HepG2 (cell line): ENCODE data around the gene UQCRC1. TPM values are rescaled to one million over a fixed set of nuclear protein-coding genes. Genes with fewer than 3 reads are reported as not detected.

ENCODE experiments used
- ATAC-seq: fragments of 200-7000 bp; cut with Tn5 transposase; 3 replicates; pipeline ENCODE4 v1.9.1; 2020; ENCODE audit warnings: mild to moderate bottlenecking, moderate library complexity
- Bru-seq: library from RNA; stranded (reverse); fragments of 400-500 nt; gene quantifications from one replicate; lab custom pipeline; 2021; lab: Mats Ljungman, UMichigan
- BruChase-seq, 2 experiments: library from RNA; stranded (reverse); fragments of 400-500 nt; gene quantifications; one replicate each; lab custom pipeline; 2021; lab: Mats Ljungman, UMichigan
- BruUV-seq: library from RNA; stranded (reverse); fragments of 400-500 nt; replicated peaks from 2 replicates; lab custom pipeline; 2021; lab: Mats Ljungman, UMichigan
- CTCF ChIA-PET: fragments of 300-600 bp; formaldehyde crosslinking; extraction: SDS; loops from one replicate; lab custom pipeline; 2021; ENCODE audit warnings: low total read pairs, inconsistent platforms, low intra/inter-chr PET ratio; lab: Yijun Ruan, JAX
- POLR2A ChIA-PET: fragments of 350-600 bp; sonication (Branson Sonifier 250); formaldehyde crosslinking; loops from one replicate; lab custom pipeline; 2020; ENCODE audit warnings: antibody characterized with exemption, inconsistent platforms; lab: Yijun Ruan, JAX
- DNase-seq: peaks from one replicate; pipeline ENCODE4 v3.0.0-alpha.2; 2015; ENCODE audit warnings: low spot score
- FAIRE-seq: peaks from 3 replicates; lab custom pipeline; 2011; peaks lifted over from hg19 to GRCh38; lab: Jason Lieb, UNC
- H2AFZ ChIP-seq: one replicate; pipeline ENCODE4 v1.6.1; 2011; ENCODE audit warnings: low read length, inconsistent platforms
- H3K27ac ChIP-seq: fragments of 300-600 bp; 3 replicates; pipeline ENCODE4 v1.8.0; 2011; ENCODE audit warnings: mixed run types, mild to moderate bottlenecking, mixed read lengths, low read length, inconsistent platforms; ENCODE audit not compliant: insufficient read depth; ENCODE audit errors: extremely low read length
- H3K27me3 ChIP-seq, 2 experiments: fragments of 200-600 bp in 1 of 2; 2 replicates in 1 of 2; 3 replicates in 1 of 2; pipeline versions ENCODE4 v1.6.0 to v1.8.0; 2011; ENCODE audit warnings: low read length in 2 of 2, mild to moderate bottlenecking in 2 of 2, moderate library complexity in 2 of 2, inconsistent platforms in 1 of 2; ENCODE audit not compliant: insufficient read depth in 2 of 2, control insufficient read depth in 1 of 2
- H3K36me3 ChIP-seq, 2 experiments: fragments of 200-600 bp in 1 of 2; replicated peaks in 1 of 2; 2 replicates in 1 of 2; 3 replicates in 1 of 2; pipeline versions ENCODE4 v1.5.1 to v1.8.0; 2011; ENCODE audit warnings: low read length in 2 of 2, inconsistent platforms in 1 of 2; ENCODE audit not compliant: insufficient read depth in 2 of 2, control insufficient read depth in 1 of 2
- H3K4me1 ChIP-seq: 2 replicates; pipeline ENCODE4 v1.5.1; 2012; ENCODE audit warnings: low read length, inconsistent platforms; ENCODE audit not compliant: insufficient read depth
- H3K4me2 ChIP-seq: 2 replicates; pipeline ENCODE4 v1.6.0; 2011; ENCODE audit warnings: low read depth, low read length, inconsistent platforms
- H3K4me3 ChIP-seq, 3 experiments: fragments of 200-600 bp in 1 of 3; sonication (generic), shearing (Covaris generic) in 1 of 3; replicated peaks in 1 of 3; 2 replicates each; pipeline ENCODE4 v1.5.1; 2011 to 2016; ENCODE audit warnings: low read length in 3 of 3, inconsistent platforms in 2 of 3, low read depth in 2 of 3, mild to moderate bottlenecking in 2 of 3, control low read depth in 1 of 3, mixed read lengths in 1 of 3; ENCODE audit not compliant: insufficient read depth in 1 of 3
- H3K79me2 ChIP-seq: one replicate; pipeline ENCODE4 v1.6.1; 2011; ENCODE audit warnings: low read length, inconsistent platforms; ENCODE audit not compliant: insufficient read depth
- H3K9ac ChIP-seq: 2 replicates; pipeline ENCODE4 v1.6.0; 2011; ENCODE audit warnings: mild to moderate bottlenecking, low read depth, low read length, inconsistent platforms; ENCODE audit not compliant: insufficient read depth
- H3K9me3 ChIP-seq: 2 replicates; pipeline ENCODE4 v1.5.1; 2012; ENCODE audit warnings: mild to moderate bottlenecking, low read length
- H4K20me1 ChIP-seq: 2 replicates; pipeline ENCODE4 v1.6.0; 2011; ENCODE audit warnings: inconsistent platforms, mild to moderate bottlenecking, low read length, moderate library complexity; ENCODE audit not compliant: insufficient read depth
- ETV6 ChIP-seq: sonication (generic); formaldehyde crosslinking; conservative IDR thresholded peaks from 2 replicates; pipeline ENCODE4 v1.4.0; 2020; ENCODE audit warnings: missing genetic modification reagents
- MTA1 ChIP-seq: sonication (generic); formaldehyde crosslinking; IDR thresholded peaks from 2 replicates; pipeline ENCODE4 v1.4.0; 2020; ENCODE audit warnings: missing genetic modification reagents, mild to moderate bottlenecking, borderline replicate concordance
- MTF1 ChIP-seq: sonication (generic); formaldehyde crosslinking; IDR thresholded peaks from 2 replicates; pipeline ENCODE4 v1.5.0; 2020; ENCODE audit warnings: missing genetic modification reagents
- PTBP1 ChIP-seq: fragments of 200-400 bp; formaldehyde crosslinking; IDR thresholded peaks from 2 replicates; pipeline ENCODE4 v1.6.1; 2018; ENCODE audit warnings: low read length, low read depth; ENCODE audit not compliant: poor library complexity, severe bottlenecking
- SOX13 ChIP-seq, 3 experiments: fragments of 450-650 bp in 1 of 3; sonication (generic) in 1 of 3; formaldehyde crosslinking in 1 of 3; IDR thresholded peaks in 2 of 3; conservative IDR thresholded peaks in 1 of 3; 2 replicates each; pipeline versions ENCODE4 v1.5.0 to v1.6.1; 2016 to 2020; ENCODE audit warnings: antibody characterized with exemption in 1 of 3, mild to moderate bottlenecking in 1 of 3, missing compliant biosample characterization in 1 of 3, missing genetic modification reagents in 1 of 3, moderate library complexity in 1 of 3
- THAP11 ChIP-seq: IDR thresholded peaks from 2 replicates; pipeline ENCODE4 v1.6.1; 2016; ENCODE audit warnings: missing biosample characterization, missing genetic modification reagents
- ZKSCAN1 ChIP-seq: fragments of 150-350 bp; IDR thresholded peaks from 2 replicates; pipeline ENCODE4 v1.6.1; 2014; ENCODE audit warnings: low read length
- ZNF878 ChIP-seq: sonication (generic); formaldehyde crosslinking; IDR thresholded peaks from 2 replicates; pipeline ENCODE4 v1.8.1; 2023; ENCODE audit warnings: mild to moderate bottlenecking, missing genetic modification reagents, moderate library complexity
- WGBS: methylation state at CpG from one replicate; pipeline ENCODE4 v1.1.6; 2017; ENCODE audit warnings: low lambda C conversion rate; 5-methylcytosine and 5-hydroxymethylcytosine counted together
- in situ Hi-C: cut with HindIII; loops from 2 replicates; pipeline ENCODE4 v1.10.0; 2017; ENCODE audit warnings: low pct_unique_long_range_greater_than_20kb; ENCODE audit not compliant: extremely low pct_ligation_motif_present
- intact Hi-C: fragments of 100-400 bp; cut with micrococcal nuclease; formaldehyde crosslinking; loops from one replicate; pipeline ENCODE4 v1.10.0; 2022; ENCODE audit not compliant: unreplicated experiment
- long read RNA-seq, 2 experiments: library from RNA in 1 of 2; library from polyadenylated mRNA in 1 of 2; stranded (forward) in 1 of 2; unstranded in 1 of 2; transcript quantifications; one replicate each; pipeline ENCODE4 v2.0.0, GENCODE V29; 2019 to 2022
- polyA minus RNA-seq, 3 experiments: library from RNA; depleted of rRNA, polyadenylated mRNA; stranded (reverse); fragments of >200 nt; gene quantifications; 2 replicates each; pipeline ENCODE4 v1.2.3, GENCODE V29; 2011; ENCODE audit warnings: low replicate concordance in 1 of 3
- polyA plus RNA-seq, 8 experiments: library from polyadenylated mRNA; depleted of rRNA in 3 of 8; stranded (reverse) in 7 of 8; unstranded in 1 of 8; fragments of >200 nt; fragmentation: Illumina TruSeq in 4 of 8; extraction: Trizol in 4 of 8; gene quantifications; 2 replicates each; pipeline versions ENCODE4 v1.2.1 to v1.2.3, GENCODE V29; 2011 to 2016; ENCODE audit warnings: low read depth in 4 of 8, missing spikeins in 1 of 8, mixed read lengths in 1 of 8; ENCODE audit not compliant: insufficient read depth in 1 of 8
- total RNA-seq, 5 experiments: library from RNA; depleted of rRNA; stranded (reverse); fragments of >200 nt; fragmentation: Illumina TruSeq; extraction: Trizol; gene quantifications; 2 replicates each; pipeline ENCODE4 v1.2.3, GENCODE V29; 2016; ENCODE audit warnings: low read depth in 1 of 5
- TF ChIP-seq, protein P1 (sequence below): IDR thresholded peaks from 2 replicates; pipeline ENCODE4 v1.6.1; 2012; ENCODE audit warnings: low read length, improper control_type of control experiment
- TF ChIP-seq, protein P2 (sequence below): sonication (generic); formaldehyde crosslinking; IDR thresholded peaks from 2 replicates; pipeline ENCODE4 v1.4.0; 2020; ENCODE audit warnings: missing genetic modification reagents

Gene UQCRC1
- total RNA-seq (2016; rRNA removed; fragmentation: Illumina TruSeq; extraction: Trizol) (273 and 316 TPM in 2 replicates), polyA plus RNA-seq (2011; rRNA removed) (680 and 772 TPM in 2 replicates), polyA minus RNA-seq (2011; rRNA and poly(A)+ RNA removed; ENCODE audit: low replicate concordance) (1,601 and 2,541 TPM in 2 replicates), Bru-seq, nascent RNA (percentile 78 among the genes with signal in this experiment), BruChase-seq, experiment 1, labeled RNA remaining after a 6-hour chase (percentile 89 among the genes with signal in this experiment), BruChase-seq, experiment 2, labeled RNA remaining after a 2-hour chase (percentile 80 among the genes with signal in this experiment)
- total RNA-seq (2016; cell fraction: cytosol; rRNA removed; fragmentation: Illumina TruSeq; extraction: Trizol; ENCODE audit: low read depth): 111 and 125 TPM in 2 replicates
- 277 and 308 TPM in 2 replicates for total RNA-seq (2016; cell fraction: insoluble cytoplasmic fraction; rRNA removed; fragmentation: Illumina TruSeq; extraction: Trizol)
- total RNA-seq (2016; cell fraction: membrane; rRNA removed; fragmentation: Illumina TruSeq; extraction: Trizol): 130 and 146 TPM in 2 replicates
- total RNA-seq (2016; cell fraction: nucleus; rRNA removed; fragmentation: Illumina TruSeq; extraction: Trizol): 180 and 194 TPM in 2 replicates
- 928 and 1,184 TPM in 2 replicates for polyA plus RNA-seq (2011; cell fraction: cytosol; rRNA removed)
- 761 and 810 TPM in 2 replicates for polyA plus RNA-seq (2011; cell fraction: nucleus; rRNA removed)
- 354 and 462 TPM in 2 replicates for polyA plus RNA-seq (2012)
- polyA plus RNA-seq (2016; cell fraction: cytosol; fragmentation: Illumina TruSeq; extraction: Trizol; ENCODE audit: low read depth): 101 and 102 TPM in 2 replicates
- 253 and 261 TPM in 2 replicates for polyA plus RNA-seq (2016; cell fraction: insoluble cytoplasmic fraction; fragmentation: Illumina TruSeq; extraction: Trizol; ENCODE audit: low read depth)
- 99.7 and 108 TPM in 2 replicates for polyA plus RNA-seq (2016; cell fraction: membrane; fragmentation: Illumina TruSeq; extraction: Trizol; ENCODE audit: low read depth)
- polyA plus RNA-seq (2016; cell fraction: nucleus; fragmentation: Illumina TruSeq; extraction: Trizol; ENCODE audit: insufficient read depth, low read depth): 230 and 250 TPM in 2 replicates
- 429 and 449 TPM in 2 replicates for polyA minus RNA-seq (2011; cell fraction: cytosol; rRNA and poly(A)+ RNA removed)
- polyA minus RNA-seq (2011; cell fraction: nucleus; rRNA and poly(A)+ RNA removed): 214 and 290 TPM in 2 replicates
- long read RNA-seq, experiment 1, transcript UQCRC1-201 (13 exons, 1,985 nt): major isoform, 967 of 1,110 reads
- long read RNA-seq, experiment 1, partial matches to known transcripts: 82 of 1,110 reads
- long read RNA-seq, experiment 1, other reads (novel, unspliced or antisense): 61 of 1,110 reads
- long read RNA-seq, experiment 2, transcript UQCRC1-201 (13 exons, 1,985 nt): major isoform, 425 of 651 reads
- long read RNA-seq, experiment 2, partial matches to known transcripts: 151 of 651 reads
- long read RNA-seq, experiment 2, other reads (novel, unspliced or antisense): 75 of 651 reads

DNA sequence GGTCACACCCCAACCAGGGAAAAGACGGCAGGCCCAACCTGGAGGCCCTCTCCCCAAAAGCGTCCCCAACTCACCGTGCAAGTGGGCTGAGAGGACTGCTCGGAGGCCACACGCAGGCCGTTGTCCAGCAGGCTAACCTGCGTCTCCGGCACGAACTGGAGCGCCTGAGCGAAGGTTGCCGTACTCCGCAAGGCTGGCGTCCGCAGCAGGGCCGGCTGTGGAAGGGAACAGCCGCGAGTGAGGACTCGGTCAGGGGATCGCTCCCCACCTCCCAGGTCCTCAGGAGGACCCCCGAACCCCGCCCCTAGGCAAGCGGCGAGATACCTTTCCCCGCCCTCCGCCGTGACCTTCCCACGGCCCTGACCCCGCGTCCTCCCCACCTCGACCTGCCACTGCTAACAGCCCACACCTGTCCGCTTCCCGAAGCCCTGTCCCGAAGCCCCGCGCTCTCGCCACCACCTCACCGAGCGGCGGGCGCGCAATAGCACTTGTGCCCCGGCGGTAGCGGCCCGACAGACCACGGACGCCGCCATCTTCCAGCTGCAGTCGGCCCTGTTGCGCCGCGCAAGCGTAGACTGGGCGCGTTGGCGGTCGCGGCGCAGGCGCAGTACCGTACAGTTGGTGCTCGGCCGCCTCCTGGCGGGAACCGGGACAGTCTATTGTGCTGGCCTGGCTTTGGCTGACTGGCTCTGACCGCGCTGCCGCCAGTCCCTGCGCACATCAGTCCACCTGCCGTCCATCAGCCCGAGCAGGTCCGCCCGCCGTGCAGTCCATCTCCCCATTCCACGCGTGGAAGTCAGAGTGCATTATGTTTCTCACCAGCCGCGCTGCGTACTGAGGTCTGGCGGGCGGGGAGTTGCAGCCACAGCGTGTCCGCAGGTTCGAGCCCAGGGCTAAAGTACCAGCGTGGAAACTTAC lies at the start of gene UQCRC1:
Gene UQCRC1, minus strand, starts transcription at position 559 of the 918 bp plus-strand sequence. Its CDS starts 26 bp downstream, at position 533.
- DNase-seq: peak; percentile 85
- 11% methylated on average over 13 of the region's 86 CpGs for WGBS
- ChIA-PET CTCF (interaction anchor here (0.7 to 1.7 kb wide), 2 partner anchors 26 to 51 kb away, joined by 4 to 13 read pairs; partner anchors contain the start of gene SLC26A6), POLR2A (interaction anchor here (0.6 to 1.7 kb wide), 12 partner anchors 9 to 170 kb away, joined by 3 to 30 read pairs (median 4); partner anchors contain the start of genes CCDC51, CELSR3, PFKFB4 and SLC26A6)
- peak within 1 kb of the TSS; percentile 91 for H3K9ac ChIP-seq
- H3K9me3 ChIP-seq: no peaks in the 10 kb centered on the region
- intact Hi-C loops (loop anchor here (2.0 kb wide), 1 partner anchor 25 kb away; the partner anchor contains the start of gene SLC26A6), in situ Hi-C loops (no loop called here)
- peak; percentile 98 for ATAC-seq
- H4K20me1 ChIP-seq: peaks cover 2% of the 10 kb centered on the region; the same call in 1 of the 2 replicates
- peaks cover 58% of the 10 kb centered on the region for H3K4me1 ChIP-seq
- no peaks in the 10 kb centered on the region; a peak in 1 of 5 replicates for H3K27me3 ChIP-seq
- H3K4me2 ChIP-seq: peak within 1 kb of the TSS; percentile 82
- peaks cover 22% of the 10 kb centered on the region for H3K79me2 ChIP-seq
- BruUV-seq: no TSS peak
- peak; percentile 40 for FAIRE-seq
- H3K27ac ChIP-seq: peak within 1 kb of the TSS; percentile 68
- peaks cover 13 to 26% of the 10 kb centered on the region in 2 experiments for H3K36me3 ChIP-seq
- peak within 1 kb of the TSS; percentile 77 to 98 (median 96) for H3K4me3 ChIP-seq
- no peak within 1 kb of the TSS for H2AFZ ChIP-seq
- no peak for TF ChIP-seq SOX13 (IDR thresholded peaks at IDR 0.05)
- TF ChIP-seq SOX13 (CRISPR knock-in tag; conservative IDR thresholded peaks at IDR 0.05 in 1 of 2, IDR thresholded peaks at IDR 0.05 in 1 of 2): peak in 1 of 2 experiments; percentile 52; a peak in 2 of 4 replicates
- peak; percentile 82; the same call in 1 of the 2 replicates for TF ChIP-seq MTA1
- TF ChIP-seq, protein P1, sequence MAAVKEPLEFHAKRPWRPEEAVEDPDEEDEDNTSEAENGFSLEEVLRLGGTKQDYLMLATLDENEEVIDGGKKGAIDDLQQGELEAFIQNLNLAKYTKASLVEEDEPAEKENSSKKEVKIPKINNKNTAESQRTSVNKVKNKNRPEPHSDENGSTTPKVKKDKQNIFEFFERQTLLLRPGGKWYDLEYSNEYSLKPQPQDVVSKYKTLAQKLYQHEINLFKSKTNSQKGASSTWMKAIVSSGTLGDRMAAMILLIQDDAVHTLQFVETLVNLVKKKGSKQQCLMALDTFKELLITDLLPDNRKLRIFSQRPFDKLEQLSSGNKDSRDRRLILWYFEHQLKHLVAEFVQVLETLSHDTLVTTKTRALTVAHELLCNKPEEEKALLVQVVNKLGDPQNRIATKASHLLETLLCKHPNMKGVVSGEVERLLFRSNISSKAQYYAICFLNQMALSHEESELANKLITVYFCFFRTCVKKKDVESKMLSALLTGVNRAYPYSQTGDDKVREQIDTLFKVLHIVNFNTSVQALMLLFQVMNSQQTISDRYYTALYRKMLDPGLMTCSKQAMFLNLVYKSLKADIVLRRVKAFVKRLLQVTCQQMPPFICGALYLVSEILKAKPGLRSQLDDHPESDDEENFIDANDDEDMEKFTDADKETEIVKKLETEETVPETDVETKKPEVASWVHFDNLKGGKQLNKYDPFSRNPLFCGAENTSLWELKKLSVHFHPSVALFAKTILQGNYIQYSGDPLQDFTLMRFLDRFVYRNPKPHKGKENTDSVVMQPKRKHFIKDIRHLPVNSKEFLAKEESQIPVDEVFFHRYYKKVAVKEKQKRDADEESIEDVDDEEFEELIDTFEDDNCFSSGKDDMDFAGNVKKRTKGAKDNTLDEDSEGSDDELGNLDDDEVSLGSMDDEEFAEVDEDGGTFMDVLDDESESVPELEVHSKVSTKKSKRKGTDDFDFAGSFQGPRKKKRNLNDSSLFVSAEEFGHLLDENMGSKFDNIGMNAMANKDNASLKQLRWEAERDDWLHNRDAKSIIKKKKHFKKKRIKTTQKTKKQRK: no peak
- TF ChIP-seq ZNF878 (CRISPR knock-in tag): no peak
- no peak for TF ChIP-seq PTBP1
- TF ChIP-seq, protein P2, sequence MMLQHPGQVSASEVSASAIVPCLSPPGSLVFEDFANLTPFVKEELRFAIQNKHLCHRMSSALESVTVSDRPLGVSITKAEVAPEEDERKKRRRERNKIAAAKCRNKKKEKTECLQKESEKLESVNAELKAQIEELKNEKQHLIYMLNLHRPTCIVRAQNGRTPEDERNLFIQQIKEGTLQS (CRISPR knock-in tag): no peak; the same call in 1 of the 2 replicates
- TF ChIP-seq ETV6 (CRISPR knock-in tag): peak; percentile 47
- peak; percentile 79 for TF ChIP-seq THAP11 (CRISPR knock-in tag)
- TF ChIP-seq ZKSCAN1: no peak
- TF ChIP-seq MTF1 (CRISPR knock-in tag): no peak
